Panc1 (cell line): ENCODE results near the gene ZNF543. TPM values are rescaled to one million over a fixed set of nuclear protein-coding genes. Genes with fewer than 3 reads are reported as not detected.

ENCODE experiments used
- ATAC-seq: fragments of 200-7000 bp; cut with Tn5 transposase; 2 replicates; pipeline ENCODE4 v1.9.1; 2020; ENCODE audit warnings: mild to moderate bottlenecking, moderate library complexity
- BruUV-seq: library from RNA; stranded (reverse); fragments of 400-500 nt; replicated peaks from 2 replicates; lab custom pipeline; 2021; lab: Mats Ljungman, UMichigan
- CTCF ChIA-PET: fragments of 300-600 bp; sonication (Branson Sonifier 250); formaldehyde crosslinking; loops from one replicate; lab custom pipeline; 2022; ENCODE audit warnings: antibody characterized with exemption; lab: Charles Lee
- POLR2A ChIA-PET: fragments of 300-600 bp; sonication (Branson Sonifier 250); formaldehyde crosslinking; loops from one replicate; lab custom pipeline; 2022; ENCODE audit warnings: antibody characterized with exemption; lab: Charles Lee
- DNase-seq: peaks from one replicate; pipeline ENCODE4 v3.0.0-alpha.2; 2010; ENCODE audit warnings: low read depth, low spot score
- H3K27ac ChIP-seq: 2 replicates; pipeline ENCODE4 v1.5.1; 2011; ENCODE audit warnings: mild to moderate bottlenecking, low read length, inconsistent platforms
- H3K27me3 ChIP-seq: fragments of 200-500 bp; sonication (Bioruptor generic); 2 replicates; pipeline ENCODE4 v1.6.0; 2014; ENCODE audit warnings: low read length, inconsistent platforms; ENCODE audit not compliant: control insufficient read depth, insufficient read depth
- H3K36me3 ChIP-seq: fragments of 200-500 bp; sonication (Bioruptor generic); 2 replicates; pipeline ENCODE4 v1.5.1; 2014; ENCODE audit warnings: inconsistent platforms, mild to moderate bottlenecking, low read length, moderate library complexity; ENCODE audit not compliant: control insufficient read depth, insufficient read depth
- H3K4me1 ChIP-seq: 2 replicates; pipeline ENCODE4 v1.5.1; 2011; ENCODE audit warnings: inconsistent platforms, mild to moderate bottlenecking, low read length, moderate library complexity; ENCODE audit not compliant: control insufficient read depth, insufficient read depth
- H3K4me3 ChIP-seq, 2 experiments: 2 replicates each; pipeline ENCODE4 v1.5.1; 2011 to 2012; ENCODE audit warnings: low read depth in 2 of 2, low read length in 2 of 2, mild to moderate bottlenecking in 2 of 2, inconsistent platforms in 1 of 2, moderate library complexity in 1 of 2
- H3K9me3 ChIP-seq: fragments of 200-500 bp; sonication (Bioruptor generic); 2 replicates; pipeline ENCODE4 v1.5.1; 2014; ENCODE audit warnings: low read depth, mild to moderate bottlenecking, inconsistent platforms, low read length, moderate library complexity; ENCODE audit not compliant: control insufficient read depth, insufficient read depth
- POLR2AphosphoS5 ChIP-seq: IDR thresholded peaks from 2 replicates; pipeline ENCODE4 v1.6.1; 2012; ENCODE audit warnings: mild to moderate bottlenecking, low read depth, low read length, moderate library complexity
- SIN3A ChIP-seq: IDR thresholded peaks from 2 replicates; pipeline ENCODE4 v1.6.1; 2012; ENCODE audit warnings: low read depth, mild to moderate bottlenecking, low read length, moderate library complexity, borderline replicate concordance; ENCODE audit not compliant: insufficient read depth
- TCF7L2 ChIP-seq: IDR thresholded peaks from 2 replicates; pipeline ENCODE4 v1.6.1; 2011; ENCODE audit warnings: mild to moderate bottlenecking, low read depth, low read length, inconsistent platforms
- in situ Hi-C: cut with HindIII; loops from 2 replicates; pipeline ENCODE4 v1.10.0; 2016; ENCODE audit warnings: low sequenced_read_pairs, low pct_unique_long_range_greater_than_20kb
- intact Hi-C: fragments of 100-400 bp; cut with micrococcal nuclease; formaldehyde crosslinking; loops from one replicate; pipeline ENCODE4 v1.10.0; 2022; ENCODE audit not compliant: unreplicated experiment
- total RNA-seq: library from RNA; stranded (reverse); gene quantifications from one replicate; pipeline ENCODE4 v1.2.1, GENCODE V29; 2021; ENCODE audit not compliant: unreplicated experiment
- TF ChIP-seq, protein P1 (sequence below): fragments of 450-650 bp; IDR thresholded peaks from 2 replicates; pipeline ENCODE4 v1.5.1; 2017; ENCODE audit warnings: mild to moderate bottlenecking
- TF ChIP-seq, protein P2 (sequence below), 2 experiments: IDR thresholded peaks; 2 replicates each; pipeline ENCODE4 v1.6.1; 2011 to 2012; ENCODE audit warnings: low read depth in 2 of 2, control low read depth in 1 of 2, low read length in 1 of 2, mild to moderate bottlenecking in 1 of 2, moderate library complexity in 1 of 2; ENCODE audit not compliant: insufficient read depth in 1 of 2

Gene ZNF543
- total RNA-seq, 1 experiment from 2014 or later, result 10.8 TPM

DNA sequence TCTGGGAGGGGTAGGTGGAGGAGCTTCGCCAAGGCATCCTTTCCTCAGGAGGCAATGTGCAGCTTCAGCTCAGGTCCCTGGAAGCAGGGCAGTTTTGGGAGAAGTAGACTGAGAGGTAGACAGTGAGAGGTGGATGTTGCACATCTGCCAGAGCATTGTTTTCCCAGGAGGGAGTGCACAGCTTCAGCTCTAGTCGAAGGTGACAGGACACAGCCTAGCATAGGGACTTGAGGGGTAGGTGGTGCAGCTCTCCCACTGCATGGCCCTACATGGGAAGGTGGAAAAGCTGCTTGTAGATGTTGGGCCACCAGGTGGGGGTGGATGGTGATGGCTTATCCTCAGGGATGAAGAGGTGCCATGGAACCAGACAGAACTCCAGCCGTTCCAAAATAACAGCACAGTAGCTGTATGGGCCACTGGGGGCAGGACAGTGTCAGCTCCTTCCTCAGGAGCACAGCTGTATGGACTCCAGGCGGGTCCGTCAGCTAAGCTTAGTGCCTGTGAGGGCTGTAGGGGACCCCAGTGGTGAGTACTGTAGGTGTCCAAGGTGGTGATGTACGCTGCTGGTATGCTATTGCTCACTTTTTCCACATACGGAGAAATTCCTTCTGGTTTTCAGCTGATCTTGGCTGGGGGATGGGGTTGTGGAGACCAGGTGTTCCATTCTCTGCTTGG, 17.4 kb upstream of the ZNF543 start:
- intact Hi-C loops (no loop called here), in situ Hi-C loops (no loop called here)
- Histone ChIP-seq H3K9me3 (peaks cover 5% of the 10 kb centered on the region; the same call in 1 of the 2 replicates), H3K4me3 (no peak overlapping the region), H3K27me3 (no peaks in the 10 kb centered on the region), H3K27ac (no peak overlapping the region), H3K36me3 (peaks cover 2% of the 10 kb centered on the region; the same call in 1 of the 2 replicates), H3K4me1 (no peaks in the 10 kb centered on the region)
- BruUV-seq, result no TSS peak
- ChIA-PET POLR2A (interaction anchor here (0.6 kb wide), 1 partner anchor 480 kb away, joined by 6 read pairs; no protein-coding TSS in a partner anchor), CTCF (interaction anchor here (0.5 kb wide), 1 partner anchor 179 kb away, joined by 3 read pairs; no protein-coding TSS in a partner anchor)
- DNase-seq, result no peak
- peak; percentile 61 for ATAC-seq
- TF ChIP-seq, protein P1, sequence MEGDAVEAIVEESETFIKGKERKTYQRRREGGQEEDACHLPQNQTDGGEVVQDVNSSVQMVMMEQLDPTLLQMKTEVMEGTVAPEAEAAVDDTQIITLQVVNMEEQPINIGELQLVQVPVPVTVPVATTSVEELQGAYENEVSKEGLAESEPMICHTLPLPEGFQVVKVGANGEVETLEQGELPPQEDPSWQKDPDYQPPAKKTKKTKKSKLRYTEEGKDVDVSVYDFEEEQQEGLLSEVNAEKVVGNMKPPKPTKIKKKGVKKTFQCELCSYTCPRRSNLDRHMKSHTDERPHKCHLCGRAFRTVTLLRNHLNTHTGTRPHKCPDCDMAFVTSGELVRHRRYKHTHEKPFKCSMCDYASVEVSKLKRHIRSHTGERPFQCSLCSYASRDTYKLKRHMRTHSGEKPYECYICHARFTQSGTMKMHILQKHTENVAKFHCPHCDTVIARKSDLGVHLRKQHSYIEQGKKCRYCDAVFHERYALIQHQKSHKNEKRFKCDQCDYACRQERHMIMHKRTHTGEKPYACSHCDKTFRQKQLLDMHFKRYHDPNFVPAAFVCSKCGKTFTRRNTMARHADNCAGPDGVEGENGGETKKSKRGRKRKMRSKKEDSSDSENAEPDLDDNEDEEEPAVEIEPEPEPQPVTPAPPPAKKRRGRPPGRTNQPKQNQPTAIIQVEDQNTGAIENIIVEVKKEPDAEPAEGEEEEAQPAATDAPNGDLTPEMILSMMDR, result no peak
- TF ChIP-seq SIN3A, result no peak
- TF ChIP-seq POLR2AphosphoS5, result no peak
- TF ChIP-seq, protein P2, sequence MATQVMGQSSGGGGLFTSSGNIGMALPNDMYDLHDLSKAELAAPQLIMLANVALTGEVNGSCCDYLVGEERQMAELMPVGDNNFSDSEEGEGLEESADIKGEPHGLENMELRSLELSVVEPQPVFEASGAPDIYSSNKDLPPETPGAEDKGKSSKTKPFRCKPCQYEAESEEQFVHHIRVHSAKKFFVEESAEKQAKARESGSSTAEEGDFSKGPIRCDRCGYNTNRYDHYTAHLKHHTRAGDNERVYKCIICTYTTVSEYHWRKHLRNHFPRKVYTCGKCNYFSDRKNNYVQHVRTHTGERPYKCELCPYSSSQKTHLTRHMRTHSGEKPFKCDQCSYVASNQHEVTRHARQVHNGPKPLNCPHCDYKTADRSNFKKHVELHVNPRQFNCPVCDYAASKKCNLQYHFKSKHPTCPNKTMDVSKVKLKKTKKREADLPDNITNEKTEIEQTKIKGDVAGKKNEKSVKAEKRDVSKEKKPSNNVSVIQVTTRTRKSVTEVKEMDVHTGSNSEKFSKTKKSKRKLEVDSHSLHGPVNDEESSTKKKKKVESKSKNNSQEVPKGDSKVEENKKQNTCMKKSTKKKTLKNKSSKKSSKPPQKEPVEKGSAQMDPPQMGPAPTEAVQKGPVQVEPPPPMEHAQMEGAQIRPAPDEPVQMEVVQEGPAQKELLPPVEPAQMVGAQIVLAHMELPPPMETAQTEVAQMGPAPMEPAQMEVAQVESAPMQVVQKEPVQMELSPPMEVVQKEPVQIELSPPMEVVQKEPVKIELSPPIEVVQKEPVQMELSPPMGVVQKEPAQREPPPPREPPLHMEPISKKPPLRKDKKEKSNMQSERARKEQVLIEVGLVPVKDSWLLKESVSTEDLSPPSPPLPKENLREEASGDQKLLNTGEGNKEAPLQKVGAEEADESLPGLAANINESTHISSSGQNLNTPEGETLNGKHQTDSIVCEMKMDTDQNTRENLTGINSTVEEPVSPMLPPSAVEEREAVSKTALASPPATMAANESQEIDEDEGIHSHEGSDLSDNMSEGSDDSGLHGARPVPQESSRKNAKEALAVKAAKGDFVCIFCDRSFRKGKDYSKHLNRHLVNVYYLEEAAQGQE (IDR thresholded peaks at IDR 0.05; ENCODE audit: insufficient read depth in 1 of 2, low read depth in 2 of 2, low read length in 1 of 2), result no peak
- TF ChIP-seq TCF7L2, result no peak

DNA sequence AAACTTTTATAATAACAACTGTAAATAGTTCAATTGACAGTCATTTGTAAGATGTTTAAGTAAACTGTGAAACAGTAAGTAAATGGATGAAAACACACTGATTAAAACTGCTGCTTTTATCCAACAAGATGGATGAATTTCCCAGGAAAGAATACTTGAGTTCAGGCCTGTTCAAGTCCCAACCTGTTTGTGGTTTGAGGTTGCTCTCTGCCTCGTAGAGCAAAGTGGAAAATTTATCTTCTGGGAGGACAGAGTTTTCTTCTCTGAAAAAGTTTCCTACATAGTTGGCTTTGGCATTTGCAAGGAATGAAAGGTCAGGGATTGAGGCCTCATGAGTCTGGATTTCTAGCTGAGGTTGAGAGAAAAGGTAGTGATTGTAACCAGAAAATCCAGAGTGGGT, 15.2 kb upstream of the ZNF543 start:
- H3K27me3 ChIP-seq, result no peaks in the 10 kb centered on the region
- ATAC-seq (no peak), DNase-seq (no peak)
- TF ChIP-seq, protein P2 (IDR thresholded peaks at IDR 0.05; ENCODE audit: insufficient read depth in 1 of 2, low read depth in 2 of 2, low read length in 1 of 2), result no peak
- TF ChIP-seq SIN3A, result no peak
- no peak for TF ChIP-seq TCF7L2
- TF ChIP-seq, protein P1, result no peak
- no peak for TF ChIP-seq POLR2AphosphoS5
- no peaks in the 10 kb centered on the region for H3K4me1 ChIP-seq
- BruUV-seq, result no TSS peak
- H3K4me3 ChIP-seq, result no peak overlapping the region
- H3K9me3 ChIP-seq, result peaks cover 12% of the 10 kb centered on the region; the same call in 1 of the 2 replicates
- intact Hi-C loops (no loop called here), in situ Hi-C loops (no loop called here)
- CTCF ChIA-PET, result no interaction called here
- POLR2A ChIA-PET, result no interaction called here
- no peak overlapping the region for H3K27ac ChIP-seq
- H3K36me3 ChIP-seq, result peaks cover 2% of the 10 kb centered on the region; the same call in 1 of the 2 replicates
